HepG2 (cell line): ENCODE measurements around the gene FXYD1. TPM values are rescaled to one million over a fixed set of nuclear protein-coding genes. Genes with fewer than 3 reads are reported as not detected.

Source experiments
- ARHGAP35 ChIP-seq: sonication (generic); formaldehyde crosslinking; IDR thresholded peaks from 2 replicates; pipeline ENCODE4 v1.9.0; 2022; ENCODE audit warnings: mild to moderate bottlenecking, inconsistent platforms, moderate library complexity, missing genetic modification reagents, borderline replicate concordance
- DPF2 ChIP-seq: sonication (generic); formaldehyde crosslinking; IDR thresholded peaks from 2 replicates; pipeline ENCODE4 v1.4.0; 2020; ENCODE audit warnings: mild to moderate bottlenecking, low read depth, missing genetic modification reagents, borderline replicate concordance
- FOXK1 ChIP-seq: sonication (generic); formaldehyde crosslinking; IDR thresholded peaks from 2 replicates; pipeline ENCODE4 v1.4.0; 2020; ENCODE audit warnings: low read depth, missing genetic modification reagents, borderline replicate concordance
- GLMP ChIP-seq: sonication (generic); formaldehyde crosslinking; IDR thresholded peaks from 2 replicates; pipeline ENCODE4 v1.9.0; 2021; ENCODE audit warnings: missing genetic modification reagents, mild to moderate bottlenecking, borderline replicate concordance
- KDM5B ChIP-seq: sonication (generic); formaldehyde crosslinking; IDR thresholded peaks from 2 replicates; pipeline ENCODE4 v1.4.0; 2020; ENCODE audit warnings: missing genetic modification reagents, mild to moderate bottlenecking, borderline replicate concordance
- KLF16 ChIP-seq, 2 experiments: sonication (generic) in 1 of 2; formaldehyde crosslinking in 1 of 2; IDR thresholded peaks; 2 replicates each; pipeline versions ENCODE4 v1.6.1 to v1.8.0; 2016 to 2023; ENCODE audit warnings: missing genetic modification reagents in 2 of 2, missing compliant biosample characterization in 1 of 2
- MEIS1 ChIP-seq: sonication (generic); formaldehyde crosslinking; IDR thresholded peaks from 2 replicates; pipeline ENCODE4 v1.9.0; 2021; ENCODE audit warnings: mild to moderate bottlenecking, missing genetic modification reagents, moderate library complexity, borderline replicate concordance
- NONO ChIP-seq, 2 experiments: fragments of 450-650 bp in 1 of 2; sonication (generic) in 1 of 2; formaldehyde crosslinking in 1 of 2; IDR thresholded peaks in 1 of 2; conservative IDR thresholded peaks in 1 of 2; 2 replicates each; pipeline versions ENCODE4 v1.6.1 to v1.8.0; 2017 to 2022; ENCODE audit warnings: mild to moderate bottlenecking in 1 of 2, missing genetic modification reagents in 1 of 2, moderate library complexity in 1 of 2
- NR2F1 ChIP-seq, 2 experiments: fragments of 450-650 bp in 1 of 2; formaldehyde crosslinking in 1 of 2; IDR thresholded peaks; 2 replicates each; pipeline versions ENCODE4 v1.5.0 to v1.6.1; 2016 to 2020; ENCODE audit warnings: mild to moderate bottlenecking in 1 of 2, missing compliant biosample characterization in 1 of 2, missing genetic modification reagents in 1 of 2, moderate library complexity in 1 of 2
- PRMT3 ChIP-seq: sonication (generic); formaldehyde crosslinking; IDR thresholded peaks from 2 replicates; pipeline ENCODE4 v1.8.1; 2022; ENCODE audit warnings: low read depth, mild to moderate bottlenecking, moderate library complexity, missing genetic modification reagents, borderline replicate concordance
- SP2 ChIP-seq: sonication (generic); formaldehyde crosslinking; IDR thresholded peaks from 2 replicates; pipeline ENCODE4 v1.5.1; 2020; ENCODE audit warnings: mild to moderate bottlenecking, missing genetic modification reagents
- TFE3 ChIP-seq: IDR thresholded peaks from 2 replicates; pipeline ENCODE4 v1.6.1; 2016
- THRA ChIP-seq: sonication (generic); formaldehyde crosslinking; IDR thresholded peaks from 2 replicates; pipeline ENCODE4 v1.4.0; 2020; ENCODE audit warnings: missing genetic modification reagents, borderline replicate concordance
- ZBTB10 ChIP-seq: sonication (generic); formaldehyde crosslinking; IDR thresholded peaks from 2 replicates; pipeline ENCODE4 v1.4.0; 2020; ENCODE audit warnings: missing genetic modification reagents, borderline replicate concordance
- ZC3H4 ChIP-seq: sonication (generic); formaldehyde crosslinking; IDR thresholded peaks from 2 replicates; pipeline ENCODE4 v1.4.0; 2020; ENCODE audit warnings: missing genetic modification reagents, borderline replicate concordance
- ZFP37 ChIP-seq: sonication (generic); formaldehyde crosslinking; IDR thresholded peaks from 2 replicates; pipeline ENCODE4 v1.4.0; 2020; ENCODE audit warnings: missing genetic modification reagents, borderline replicate concordance
- ZKSCAN1 ChIP-seq: fragments of 150-350 bp; IDR thresholded peaks from 2 replicates; pipeline ENCODE4 v1.6.1; 2014; ENCODE audit warnings: low read length
- ZNF121 ChIP-seq: sonication (generic); formaldehyde crosslinking; IDR thresholded peaks from 2 replicates; pipeline ENCODE4 v1.5.0; 2020; ENCODE audit warnings: mild to moderate bottlenecking, missing genetic modification reagents
- ZNF24 ChIP-seq: fragments of 450-650 bp; IDR thresholded peaks from 2 replicates; pipeline ENCODE4 v1.6.1; 2017; ENCODE audit warnings: antibody characterized with exemption, mild to moderate bottlenecking
- ZNF552 ChIP-seq: sonication (generic); formaldehyde crosslinking; IDR thresholded peaks from 2 replicates; pipeline ENCODE4 v1.9.0; 2022; ENCODE audit warnings: missing genetic modification reagents, mild to moderate bottlenecking, borderline replicate concordance
- ZNF761 ChIP-seq: sonication (generic); formaldehyde crosslinking; conservative IDR thresholded peaks from 2 replicates; pipeline ENCODE4 v1.4.0; 2020; ENCODE audit warnings: mild to moderate bottlenecking, missing genetic modification reagents
- ZNF772 ChIP-seq: sonication (generic); formaldehyde crosslinking; IDR thresholded peaks from 2 replicates; pipeline ENCODE4 v1.5.0; 2020; ENCODE audit warnings: mild to moderate bottlenecking, missing genetic modification reagents
- polyA plus RNA-seq, 8 experiments: library from polyadenylated mRNA; depleted of rRNA in 3 of 8; stranded (reverse) in 7 of 8; unstranded in 1 of 8; fragments of >200 nt; fragmentation: Illumina TruSeq in 4 of 8; extraction: Trizol in 4 of 8; gene quantifications; 2 replicates each; pipeline versions ENCODE4 v1.2.1 to v1.2.3, GENCODE V29; 2011 to 2016; ENCODE audit warnings: low read depth in 4 of 8, missing spikeins in 1 of 8, mixed read lengths in 1 of 8; ENCODE audit not compliant: insufficient read depth in 1 of 8
- total RNA-seq, 5 experiments: library from RNA; depleted of rRNA; stranded (reverse); fragments of >200 nt; fragmentation: Illumina TruSeq; extraction: Trizol; gene quantifications; 2 replicates each; pipeline ENCODE4 v1.2.3, GENCODE V29; 2016; ENCODE audit warnings: low read depth in 1 of 5

FXYD1 gene
- total and polyA plus RNA-seq, 2 of the 13 experiments (the other 11 are each of a cell fraction or from before 2014, with no cell fraction given): 31.2 TPM; not detected in 1

GRCh38 chr19:35135389-35135909, 3.2 kb upstream of the FXYD1 start (continued):
- no peak for TF ChIP-seq TFE3
- TF ChIP-seq NONO (IDR thresholded peaks at IDR 0.05): no peak
- TF ChIP-seq NONO (CRISPR knock-in tag; conservative IDR thresholded peaks at IDR 0.05): 0 out of 2 replicates have a peak, but pooled peaks have one; percentile 61
- no peak for TF ChIP-seq PRMT3
- TF ChIP-seq SP2 (CRISPR knock-in tag): no peak
- 0 out of 2 replicates have a peak, but pooled peaks have one; percentile 25 for TF ChIP-seq THRA
- TF ChIP-seq ZC3H4: no peak
- TF ChIP-seq KDM5B (CRISPR knock-in tag): 0 out of 2 replicates have a peak, but pooled peaks have one; percentile 13
- TF ChIP-seq KLF16 (CRISPR knock-in tag; IDR thresholded peaks at IDR 0.05): 0 out of 4 replicates have a peak, but pooled peaks of 1 of the 2 experiments have one; percentile 34
- TF ChIP-seq DPF2: peak; percentile 46; the same call in 1 of the 2 replicates
- TF ChIP-seq NR2F1 (CRISPR knock-in tag; IDR thresholded peaks at IDR 0.05): peak; percentile 71 to 82
- no peak for TF ChIP-seq ZNF772 (CRISPR knock-in tag)
- TF ChIP-seq ZNF24: no peak
- no peak for TF ChIP-seq ZFP37 (CRISPR knock-in tag)
- TF ChIP-seq ZNF121: no peak
- TF ChIP-seq ARHGAP35 (CRISPR knock-in tag): no peak
- no peak for TF ChIP-seq FOXK1 (CRISPR knock-in tag)
- no peak for TF ChIP-seq GLMP (CRISPR knock-in tag)
- TF ChIP-seq ZNF761 (CRISPR knock-in tag): no peak
- TF ChIP-seq ZBTB10 (CRISPR knock-in tag): no peak
- peak; percentile 21; the same call in 1 of the 2 replicates for TF ChIP-seq MEIS1
- TF ChIP-seq ZNF552 (CRISPR knock-in tag): no peak
- TF ChIP-seq ZKSCAN1: no peak
